ENCODE results near the gene NOL3. TPM values are rescaled to one million over a fixed set of nuclear protein-coding genes. Genes with fewer than 3 reads are reported as not detected.

Gene NOL3
- total RNA-seq, 4 donors from 2014 or later: 55.5 to 95.4 (median 76.6) TPM

GRCh38 chr16:67173323-67173722 lies 3.0 kb downstream of the NOL3 start:
- Histone ChIP-seq H3K27me3 (peaks cover 0 to 14% of the 10 kb centered on the region in 2 donors), H3K4me3 (peak overlapping the region in 2 of 4 donors; percentile 35 to 53), H3K36me3 (no peaks in the 10 kb centered on the region), H3K27ac (peak overlapping the region; percentile 2 to 88 (median 81)), H3K9me3 (no peaks in the 10 kb centered on the region), H3K4me1 (peaks cover 0 to 65% (median 40%) of the 10 kb centered on the region in 4 donors)
- no peak for DNase-seq (ENCODE audit: low spot score in 2 of 2)
- TF ChIP-seq CTCF (IDR thresholded peaks at IDR 0.05) (no peak), EP300 (IDR thresholded peaks at IDR 0.05) (no peak)
- 76 to 91% methylated on average over 1 of the region's 1 CpG for WGBS, 2 donors

GRCh38 chr16:67173808-67174705 lies 3.7 kb downstream of the NOL3 start:
- H3K9me3 ChIP-seq: no peaks in the 10 kb centered on the region
- peak in 2 of 5 experiments; percentile 28 to 48 for TF ChIP-seq CTCF (IDR thresholded peaks at IDR 0.05)
- TF ChIP-seq EP300 (IDR thresholded peaks at IDR 0.05): peak; percentile 31 to 79
- peak; percentile 15 to 36 for TF ChIP-seq POLR2A (IDR thresholded peaks at IDR 0.05)
- WGBS, 2 donors: 0 to 1% methylated on average over 24 to 66 of the region's 71 CpGs
- peaks cover 0 to 63% (median 42%) of the 10 kb centered on the region in 4 donors for H3K4me1 ChIP-seq
- peak overlapping the region; percentile 2 to 88 (median 81) for H3K27ac ChIP-seq
- H3K36me3 ChIP-seq: no peaks in the 10 kb centered on the region
- H3K27me3 ChIP-seq: peaks cover 0 to 15% of the 10 kb centered on the region in 2 donors
- peak overlapping the region; percentile 35 to 53 (median 45) for H3K4me3 ChIP-seq
- peak; percentile 54 to 72 for DNase-seq (ENCODE audit: low spot score in 2 of 2)

GRCh38 chr16:67174706-67175231 lies 4.4 kb downstream of the NOL3 start:
- 29 to 38% methylated on average over 19 to 31 of the region's 31 CpGs for WGBS, 2 donors
- H3K27me3 ChIP-seq: peaks cover 0 to 16% of the 10 kb centered on the region in 2 donors
- peak overlapping the region; percentile 35 to 53 (median 45) for H3K4me3 ChIP-seq
- peaks cover 0 to 58% (median 34%) of the 10 kb centered on the region in 4 donors for H3K4me1 ChIP-seq
- TF ChIP-seq POLR2A (IDR thresholded peaks at IDR 0.05): no peak
- no peak for TF ChIP-seq CTCF (IDR thresholded peaks at IDR 0.05)
- TF ChIP-seq EP300 (IDR thresholded peaks at IDR 0.05): no peak
- H3K9me3 ChIP-seq: no peaks in the 10 kb centered on the region
- no peak for DNase-seq (ENCODE audit: low spot score in 2 of 2)
- no peaks in the 10 kb centered on the region for H3K36me3 ChIP-seq
- H3K27ac ChIP-seq: peak overlapping the region; percentile 2 to 88 (median 81)

GRCh38 chr16:67176662-67177061 lies 6.3 kb downstream of the NOL3 start:
- Histone ChIP-seq H3K4me1 (peaks cover 0 to 49% (median 27%) of the 10 kb centered on the region in 4 donors), H3K9me3 (no peaks in the 10 kb centered on the region), H3K36me3 (no peaks in the 10 kb centered on the region), H3K4me3 (no peak overlapping the region), H3K27me3 (peaks cover 0 to 16% of the 10 kb centered on the region in 2 donors), H3K27ac (no peak overlapping the region)
- WGBS, 2 donors: 89 to 92% methylated on average over 6 to 9 of the region's 12 CpGs
- no peak for DNase-seq (ENCODE audit: low spot score in 2 of 2)
- TF ChIP-seq CTCF (IDR thresholded peaks at IDR 0.05) (no peak), EP300 (IDR thresholded peaks at IDR 0.05) (no peak), POLR2A (IDR thresholded peaks at IDR 0.05) (no peak)

Data from tibial nerve (tissue), 4 donors.